Stimulated activated CD4-positive, alpha-beta T cell treated with anti-CD3 and anti-CD28 coated beads, TNF-alpha, amount 100 ng/mL, for 48 hours (primary cell): Measurements from ENCODE around the gene CLEC4C.
"Not testable (repeated sequence)": the region's sequence is repeated elsewhere in the genome, so short reads cannot be mapped to it uniquely, and the experiment has no call there.

Source experiments
- DNase-seq, 3 donors: peaks; one replicate each; pipeline ENCODE4 v3.0.0-alpha.2; 2020; ENCODE audit warnings: low read depth in 3 of 3

Gene CLEC4C

DNA sequence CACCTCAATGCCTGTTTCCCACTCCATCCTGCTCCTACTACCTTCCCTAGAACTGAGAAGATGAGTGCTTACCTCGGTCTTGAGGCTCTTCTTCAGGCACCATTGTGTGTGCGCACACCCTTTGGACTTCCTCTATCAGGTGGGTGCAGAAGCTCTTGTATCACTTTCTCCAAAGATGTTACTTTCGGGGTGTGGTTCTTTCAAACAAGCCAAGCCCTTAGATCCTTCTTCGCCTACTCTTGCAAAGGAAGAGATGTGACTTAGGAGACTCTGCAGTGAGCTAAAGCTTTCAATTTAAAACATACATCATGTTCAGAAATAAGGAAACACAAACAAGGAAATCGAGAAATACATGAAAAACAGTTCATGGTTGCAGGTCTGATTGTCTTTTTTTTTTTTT lies at the start of gene CLEC4C:
Gene CLEC4C, minus strand, starts transcription at position 130 of the 400 bp plus-strand sequence. Its CDS starts 27 bp downstream, at position 103.
- no peak for DNase-seq

GRCh38 chr12:7793211-7793610 lies 46.0 kb upstream of the CLEC4C start:
- DNase-seq = no peak

- not testable (repeated sequence) for DNase-seq
These were observed 41.8 kb upstream of the CLEC4C start, which contains the start of gene NANOG for GRCh38 chr12:7788884-7789528. Gene NANOG, plus strand, starts transcription at chr12:7789402. Its CDS starts 213 bp downstream, at chr12:7789615.

GRCh38 chr12:7788294-7788660 lies 41.1 kb upstream of the CLEC4C start:
- DNase-seq = no peak

DNA sequence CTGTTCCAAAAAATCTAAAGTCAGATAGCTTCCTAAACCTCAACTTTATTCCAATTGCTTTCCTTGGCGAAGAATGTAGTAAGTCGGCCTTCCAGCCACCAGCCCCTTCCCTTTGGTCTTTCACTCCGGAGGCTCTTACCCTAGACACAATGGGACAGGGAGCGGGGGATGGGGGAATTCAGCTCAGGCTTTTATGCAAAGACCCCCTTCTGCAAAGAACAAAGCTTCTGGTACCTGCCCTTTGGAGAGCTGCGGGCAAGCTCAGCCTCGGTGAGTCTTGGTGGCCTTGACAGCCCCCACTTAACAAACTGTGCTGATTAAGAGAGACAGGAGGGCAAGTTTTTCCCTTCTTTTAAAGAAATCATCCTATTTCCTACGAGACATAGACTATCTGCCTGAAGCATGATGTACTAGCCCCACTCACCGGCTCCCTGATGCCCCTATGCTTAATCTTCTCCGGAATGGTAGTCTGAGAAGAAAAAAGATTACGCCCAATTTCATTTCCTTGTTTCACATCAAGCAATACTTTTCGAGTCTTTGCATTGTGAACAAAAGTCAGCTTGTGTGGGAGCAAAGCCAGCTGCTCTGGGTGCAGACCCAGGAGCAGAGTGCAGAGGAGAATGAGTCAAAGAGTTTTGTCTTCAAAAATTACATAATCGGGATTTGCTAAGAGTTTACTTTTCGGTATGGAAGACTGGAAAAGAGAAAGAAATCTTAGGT lies 40.6 kb upstream of the CLEC4C start:
- DNase-seq = no peak

DNA sequence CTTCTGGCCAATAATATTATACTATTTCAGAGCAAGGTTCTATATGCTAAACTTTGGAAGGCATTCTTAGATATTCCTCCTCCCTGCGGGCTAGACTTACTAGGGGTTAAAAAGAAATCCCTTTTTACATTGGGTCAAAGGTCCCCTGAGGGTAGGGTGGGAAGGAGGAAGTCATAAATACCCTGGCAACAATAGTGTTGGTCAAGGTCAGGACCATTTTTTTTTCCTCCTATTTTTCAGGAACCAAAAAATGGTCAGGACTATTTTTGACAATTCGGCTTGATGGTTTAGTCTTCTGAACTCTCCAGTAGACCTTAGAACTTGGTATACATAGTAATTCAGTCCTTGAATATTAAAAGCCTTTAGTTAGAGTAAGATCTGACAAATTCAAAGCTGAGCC lies 37.5 kb upstream of the CLEC4C start:
- no peak for DNase-seq

DNA sequence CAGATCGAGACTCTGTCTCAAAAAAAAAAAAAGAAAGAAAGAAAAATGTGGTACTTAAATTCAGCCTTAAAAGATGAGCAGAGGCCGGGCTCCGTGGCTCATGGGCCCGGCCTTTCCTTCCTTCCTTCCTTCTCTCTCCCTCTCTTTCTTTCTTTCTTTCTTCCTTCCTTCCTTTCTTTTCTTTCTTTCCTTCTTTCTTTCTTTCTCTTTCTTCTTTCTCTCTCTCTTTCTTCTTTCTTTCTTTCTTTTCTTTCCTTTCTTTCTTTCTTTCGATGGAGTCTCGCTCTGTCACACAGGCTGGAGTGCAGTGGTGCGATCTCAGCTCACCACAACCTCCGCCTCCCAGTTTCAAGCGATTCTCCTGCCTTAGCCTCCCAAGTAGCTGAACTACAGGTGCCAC lies 36.3 kb upstream of the CLEC4C start:
- DNase-seq = not testable (repeated sequence)

DNA sequence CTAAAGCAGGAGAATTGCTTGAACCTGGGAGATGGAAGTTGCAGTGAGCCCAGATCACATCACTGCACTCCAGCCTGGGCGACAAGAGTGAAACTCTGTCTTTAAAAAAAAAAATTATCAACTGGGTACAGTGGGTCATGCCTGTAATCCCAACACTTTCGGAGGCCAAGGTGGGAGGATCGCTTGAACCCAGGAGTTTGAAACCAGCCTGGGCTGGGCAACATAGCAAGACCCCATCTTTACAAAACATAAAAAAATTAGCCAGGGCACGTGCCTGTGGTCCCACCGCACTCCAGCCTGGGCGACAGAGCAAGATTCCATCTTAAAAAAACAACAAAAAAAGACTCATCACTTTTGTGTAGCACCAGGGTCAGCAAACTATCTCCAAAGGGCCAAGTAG lies 34.9 kb upstream of the CLEC4C start:
- no peak for DNase-seq

- DNase-seq = no peak
These were observed 34.1 kb upstream of the CLEC4C start for GRCh38 chr12:7781274-7781673.

- no peak for DNase-seq
These were observed 22.8 kb upstream of the CLEC4C start for GRCh38 chr12:7769999-7770398.

GRCh38 chr12:7758766-7759140 lies 11.6 kb upstream of the CLEC4C start:
- DNase-seq = no peak

- DNase-seq = no peak
These were observed 9.8 kb upstream of the CLEC4C start for GRCh38 chr12:7756993-7757392.

- not testable (repeated sequence) for DNase-seq
These were observed 8.5 kb upstream of the CLEC4C start for GRCh38 chr12:7755668-7756067.

GRCh38 chr12:7751941-7752922 lies 5.1 kb upstream of the CLEC4C start:
- not testable (repeated sequence) for DNase-seq

GRCh38 chr12:7751394-7751793 lies 4.2 kb upstream of the CLEC4C start:
- DNase-seq = no peak

GRCh38 chr12:7750350-7750749 lies 3.2 kb upstream of the CLEC4C start:
- no peak for DNase-seq

DNA sequence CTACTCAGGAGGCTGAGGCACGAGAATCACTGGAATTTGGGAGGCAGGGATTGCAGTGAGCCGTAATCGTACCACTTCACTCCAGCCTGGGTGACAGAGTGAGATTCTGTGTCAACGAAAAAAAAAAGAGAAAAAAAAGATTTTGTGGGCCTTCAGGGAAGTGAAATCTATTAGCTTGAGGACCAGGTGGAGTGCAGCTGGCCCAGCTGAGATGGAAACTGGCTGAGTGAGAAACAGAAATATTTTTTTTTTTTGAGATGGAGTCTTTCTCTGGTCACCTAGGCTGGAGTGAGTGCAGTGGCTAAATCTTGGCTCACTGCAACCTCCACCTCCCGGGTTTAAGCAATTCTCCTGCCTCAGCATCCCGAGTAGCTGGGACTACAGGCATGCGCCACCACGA lies 2.3 kb upstream of the CLEC4C start:
- DNase-seq = no peak

GRCh38 chr12:7748852-7749251 lies 1.7 kb upstream of the CLEC4C start:
- DNase-seq = no peak

DNA sequence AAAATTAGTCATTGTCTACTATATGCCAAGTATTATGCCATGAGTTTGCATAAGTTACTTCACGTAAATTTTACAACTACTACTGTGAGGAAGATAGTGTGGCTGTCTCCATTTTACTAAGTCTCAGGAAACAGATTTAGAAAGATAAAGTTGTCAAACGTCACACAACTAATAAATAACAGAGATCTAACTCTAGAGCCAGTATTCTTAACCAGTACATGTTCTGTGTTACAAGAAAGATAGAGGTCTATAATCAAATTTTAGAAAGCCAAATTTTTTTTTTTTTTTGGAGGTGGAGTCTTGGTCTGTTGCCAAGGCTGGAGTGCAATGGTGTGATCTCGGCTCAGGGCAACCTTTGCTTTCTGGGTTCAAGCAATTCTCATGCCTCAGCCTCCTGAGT lies 14.2 kb downstream of the CLEC4C start:
- DNase-seq = no peak

DNA sequence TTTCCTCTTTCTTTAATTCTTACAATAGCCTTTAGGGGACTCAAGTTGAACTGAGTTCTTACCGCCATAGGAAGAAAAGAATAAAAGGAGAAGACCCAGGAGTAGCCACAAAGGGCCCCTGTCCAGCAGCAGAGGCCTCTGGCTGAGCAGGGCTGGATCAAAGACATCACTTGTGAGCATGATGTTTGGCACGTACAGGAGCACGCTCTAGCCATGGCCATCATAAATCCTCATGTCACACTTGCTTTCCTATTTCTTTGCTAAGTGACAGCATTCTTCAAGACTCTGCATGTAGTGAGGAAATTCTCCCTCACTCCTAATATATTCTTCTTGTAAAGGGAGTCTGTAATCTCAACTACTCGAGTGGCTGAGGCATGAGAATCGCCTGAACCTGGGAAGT lies 15.7 kb downstream of the CLEC4C start:
- DNase-seq = no peak

DNA sequence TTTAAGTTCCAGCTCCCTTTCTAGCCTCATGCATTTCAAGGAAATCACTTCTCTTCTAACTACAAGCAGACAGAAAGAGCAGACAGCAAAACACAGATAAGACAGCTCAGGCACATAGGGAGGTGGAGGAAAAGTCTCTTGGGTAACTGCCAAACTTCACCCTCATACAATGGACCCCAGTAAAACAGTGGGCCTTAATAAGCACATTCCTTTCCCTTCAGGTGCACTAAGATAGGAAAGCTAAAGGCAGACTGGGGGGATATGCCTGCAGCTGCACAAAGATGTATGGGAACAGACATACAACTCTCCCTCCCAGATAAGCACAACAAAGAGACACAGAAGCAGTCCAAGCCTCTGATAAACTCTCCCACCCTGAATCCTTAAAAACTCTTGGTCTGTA lies 16.2 kb downstream of the CLEC4C start:
- not testable (repeated sequence) for DNase-seq

GRCh38 chr12:7729746-7730145 lies 17.4 kb downstream of the CLEC4C start:
- DNase-seq = no peak
